Measurements from ENCODE around the gene PIK3C2G.

DNA sequence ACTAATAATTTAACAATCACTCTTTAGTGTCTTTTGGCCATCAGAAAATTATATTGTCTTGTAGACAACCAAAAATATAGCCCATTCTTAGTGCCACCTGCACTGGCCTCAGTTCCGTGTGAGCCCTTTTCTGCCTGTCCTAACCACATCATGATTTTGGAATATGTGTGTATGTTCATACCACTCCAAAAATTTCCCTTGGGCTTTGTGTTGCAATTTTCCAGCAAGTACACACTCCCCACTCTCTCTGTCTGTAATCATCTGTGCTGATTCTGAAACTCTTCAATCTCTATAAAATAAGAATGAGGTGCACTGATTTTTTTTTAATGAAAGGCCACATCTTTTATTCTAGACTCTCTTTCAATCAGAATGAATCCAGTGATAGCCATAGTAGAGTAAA lies 196.0 kb downstream of the PIK3C2G start:
- no peak for TF ChIP-seq CTCF (conservative IDR thresholded peaks at IDR 0.05; ENCODE audit: low read length)
- TF ChIP-seq EZH2phosphoT487 (IDR thresholded peaks at IDR 0.05; ENCODE audit: borderline replicate concordance), result no peak

Measured in Loucy (cell line).